GM12878 (cell line): Measurements from ENCODE around the gene PRKCB. TPM values are rescaled to one million over a fixed set of nuclear protein-coding genes. Genes with fewer than 3 reads are reported as not detected.

Experiments used
- CHD4 ChIP-seq: fragments of 200-600 bp; sonication (generic); IDR thresholded peaks from 2 replicates; pipeline ENCODE4 v1.6.1; 2016; ENCODE audit warnings: mild to moderate bottlenecking
- E2F8 ChIP-seq: fragments of 450-650 bp; IDR thresholded peaks from 2 replicates; pipeline ENCODE4 v1.6.1; 2018; ENCODE audit warnings: mild to moderate bottlenecking, low read depth, moderate library complexity; ENCODE audit not compliant: partially characterized antibody
- EZH2 ChIP-seq: IDR thresholded peaks from 2 replicates; pipeline ENCODE4 v1.6.1; 2012; ENCODE audit warnings: low read depth, mild to moderate bottlenecking, control low read depth, inconsistent platforms, low read length, borderline replicate concordance; ENCODE audit not compliant: control insufficient read depth
- GATAD2B ChIP-seq: fragments of 450-650 bp; conservative IDR thresholded peaks from 2 replicates; pipeline ENCODE4 v1.6.1; 2017; ENCODE audit warnings: low read depth, mild to moderate bottlenecking, moderate library complexity
- PBX3 ChIP-seq: IDR thresholded peaks from 2 replicates; pipeline ENCODE4 v1.6.1; 2011; ENCODE audit warnings: mild to moderate bottlenecking, low read depth, low read length, moderate library complexity; ENCODE audit not compliant: insufficient replicate concordance
- RBBP5 ChIP-seq: fragments of 200-600 bp; sonication (generic); conservative IDR thresholded peaks from 2 replicates; pipeline ENCODE4 v1.6.1; 2016
- SREBF2 ChIP-seq: IDR thresholded peaks from 2 replicates; pipeline ENCODE4 v1.6.1; 2012; ENCODE audit warnings: mild to moderate bottlenecking, low read length
- polyA plus RNA-seq, 11 experiments: library from polyadenylated mRNA; depleted of rRNA in 4 of 11; unstranded in 6 of 11; stranded (reverse) in 5 of 11; fragments of >200 nt; fragmentation: Nextera tagmentation in 4 of 11; fragmentation: Illumina TruSeq in 1 of 11; extraction: Ambion mirVana in 4 of 11; extraction: Trizol in 1 of 11; gene quantifications; 1 replicate in 1 of 11; 2 replicates in 10 of 11; pipeline versions ENCODE4 v1.2.1 to v1.2.3, GENCODE V29; 2011 to 2016; ENCODE audit warnings: inconsistent platforms in 2 of 11, missing spikeins in 2 of 11, low read depth in 1 of 11
- total RNA-seq, 4 experiments: library from RNA; depleted of rRNA in 3 of 4; stranded (reverse); fragments of >200 nt in 3 of 4; fragmentation: Illumina TruSeq in 1 of 4; extraction: Trizol in 1 of 4; gene quantifications; 2 replicates each; pipeline versions ENCODE4 v1.2.1 to v1.2.3, GENCODE V29; 2013 to 2021
- TF ChIP-seq, protein P1 (sequence below): fragments of 450-650 bp; conservative IDR thresholded peaks from 2 replicates; pipeline ENCODE4 v1.6.1; 2017; ENCODE audit warnings: mild to moderate bottlenecking, moderate library complexity
- TF ChIP-seq, protein P2 (sequence below): fragments of 450-650 bp; IDR thresholded peaks from 2 replicates; pipeline ENCODE4 v1.6.1; 2016; ENCODE audit warnings: mild to moderate bottlenecking, moderate library complexity, borderline replicate concordance
- TF ChIP-seq, protein P3 (sequence below): IDR thresholded peaks from 2 replicates; pipeline ENCODE4 v1.6.1; 2012; ENCODE audit warnings: improper control_type of control experiment, low read depth, low read length; ENCODE audit not compliant: insufficient replicate concordance
- TF ChIP-seq, protein P4 (sequence below): IDR thresholded peaks from 2 replicates; pipeline ENCODE4 v1.6.1; 2012; ENCODE audit warnings: low read depth, low read length, improper control_type of control experiment

Gene PRKCB
- total and polyA plus RNA-seq, 10 of the 15 experiments (the other 5 are each of a cell fraction or from before 2014, with no cell fraction given): 21.4 to 158 (median 97.3) TPM

GRCh38 chr16:24116046-24116776 is 280.4 kb downstream of the PRKCB start (continued):
- no peak for TF ChIP-seq PBX3
- TF ChIP-seq, protein P1, sequence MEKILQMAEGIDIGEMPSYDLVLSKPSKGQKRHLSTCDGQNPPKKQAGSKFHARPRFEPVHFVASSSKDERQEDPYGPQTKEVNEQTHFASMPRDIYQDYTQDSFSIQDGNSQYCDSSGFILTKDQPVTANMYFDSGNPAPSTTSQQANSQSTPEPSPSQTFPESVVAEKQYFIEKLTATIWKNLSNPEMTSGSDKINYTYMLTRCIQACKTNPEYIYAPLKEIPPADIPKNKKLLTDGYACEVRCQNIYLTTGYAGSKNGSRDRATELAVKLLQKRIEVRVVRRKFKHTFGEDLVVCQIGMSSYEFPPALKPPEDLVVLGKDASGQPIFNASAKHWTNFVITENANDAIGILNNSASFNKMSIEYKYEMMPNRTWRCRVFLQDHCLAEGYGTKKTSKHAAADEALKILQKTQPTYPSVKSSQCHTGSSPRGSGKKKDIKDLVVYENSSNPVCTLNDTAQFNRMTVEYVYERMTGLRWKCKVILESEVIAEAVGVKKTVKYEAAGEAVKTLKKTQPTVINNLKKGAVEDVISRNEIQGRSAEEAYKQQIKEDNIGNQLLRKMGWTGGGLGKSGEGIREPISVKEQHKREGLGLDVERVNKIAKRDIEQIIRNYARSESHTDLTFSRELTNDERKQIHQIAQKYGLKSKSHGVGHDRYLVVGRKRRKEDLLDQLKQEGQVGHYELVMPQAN: no peak
- TF ChIP-seq RBBP5: no peak
- no peak for TF ChIP-seq E2F8
- TF ChIP-seq EZH2: no peak
- no peak for TF ChIP-seq CHD4
- TF ChIP-seq, protein P2, sequence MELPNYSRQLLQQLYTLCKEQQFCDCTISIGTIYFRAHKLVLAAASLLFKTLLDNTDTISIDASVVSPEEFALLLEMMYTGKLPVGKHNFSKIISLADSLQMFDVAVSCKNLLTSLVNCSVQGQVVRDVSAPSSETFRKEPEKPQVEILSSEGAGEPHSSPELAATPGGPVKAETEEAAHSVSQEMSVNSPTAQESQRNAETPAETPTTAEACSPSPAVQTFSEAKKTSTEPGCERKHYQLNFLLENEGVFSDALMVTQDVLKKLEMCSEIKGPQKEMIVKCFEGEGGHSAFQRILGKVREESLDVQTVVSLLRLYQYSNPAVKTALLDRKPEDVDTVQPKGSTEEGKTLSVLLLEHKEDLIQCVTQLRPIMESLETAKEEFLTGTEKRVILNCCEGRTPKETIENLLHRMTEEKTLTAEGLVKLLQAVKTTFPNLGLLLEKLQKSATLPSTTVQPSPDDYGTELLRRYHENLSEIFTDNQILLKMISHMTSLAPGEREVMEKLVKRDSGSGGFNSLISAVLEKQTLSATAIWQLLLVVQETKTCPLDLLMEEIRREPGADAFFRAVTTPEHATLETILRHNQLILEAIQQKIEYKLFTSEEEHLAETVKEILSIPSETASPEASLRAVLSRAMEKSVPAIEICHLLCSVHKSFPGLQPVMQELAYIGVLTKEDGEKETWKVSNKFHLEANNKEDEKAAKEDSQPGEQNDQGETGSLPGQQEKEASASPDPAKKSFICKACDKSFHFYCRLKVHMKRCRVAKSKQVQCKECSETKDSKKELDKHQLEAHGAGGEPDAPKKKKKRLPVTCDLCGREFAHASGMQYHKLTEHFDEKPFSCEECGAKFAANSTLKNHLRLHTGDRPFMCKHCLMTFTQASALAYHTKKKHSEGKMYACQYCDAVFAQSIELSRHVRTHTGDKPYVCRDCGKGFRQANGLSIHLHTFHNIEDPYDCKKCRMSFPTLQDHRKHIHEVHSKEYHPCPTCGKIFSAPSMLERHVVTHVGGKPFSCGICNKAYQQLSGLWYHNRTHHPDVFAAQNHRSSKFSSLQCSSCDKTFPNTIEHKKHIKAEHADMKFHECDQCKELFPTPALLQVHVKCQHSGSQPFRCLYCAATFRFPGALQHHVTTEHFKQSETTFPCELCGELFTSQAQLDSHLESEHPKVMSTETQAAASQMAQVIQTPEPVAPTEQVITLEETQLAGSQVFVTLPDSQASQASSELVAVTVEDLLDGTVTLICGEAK: no peak
- TF ChIP-seq SREBF2: no peak
- TF ChIP-seq GATAD2B: no peak
- TF ChIP-seq, protein P3, sequence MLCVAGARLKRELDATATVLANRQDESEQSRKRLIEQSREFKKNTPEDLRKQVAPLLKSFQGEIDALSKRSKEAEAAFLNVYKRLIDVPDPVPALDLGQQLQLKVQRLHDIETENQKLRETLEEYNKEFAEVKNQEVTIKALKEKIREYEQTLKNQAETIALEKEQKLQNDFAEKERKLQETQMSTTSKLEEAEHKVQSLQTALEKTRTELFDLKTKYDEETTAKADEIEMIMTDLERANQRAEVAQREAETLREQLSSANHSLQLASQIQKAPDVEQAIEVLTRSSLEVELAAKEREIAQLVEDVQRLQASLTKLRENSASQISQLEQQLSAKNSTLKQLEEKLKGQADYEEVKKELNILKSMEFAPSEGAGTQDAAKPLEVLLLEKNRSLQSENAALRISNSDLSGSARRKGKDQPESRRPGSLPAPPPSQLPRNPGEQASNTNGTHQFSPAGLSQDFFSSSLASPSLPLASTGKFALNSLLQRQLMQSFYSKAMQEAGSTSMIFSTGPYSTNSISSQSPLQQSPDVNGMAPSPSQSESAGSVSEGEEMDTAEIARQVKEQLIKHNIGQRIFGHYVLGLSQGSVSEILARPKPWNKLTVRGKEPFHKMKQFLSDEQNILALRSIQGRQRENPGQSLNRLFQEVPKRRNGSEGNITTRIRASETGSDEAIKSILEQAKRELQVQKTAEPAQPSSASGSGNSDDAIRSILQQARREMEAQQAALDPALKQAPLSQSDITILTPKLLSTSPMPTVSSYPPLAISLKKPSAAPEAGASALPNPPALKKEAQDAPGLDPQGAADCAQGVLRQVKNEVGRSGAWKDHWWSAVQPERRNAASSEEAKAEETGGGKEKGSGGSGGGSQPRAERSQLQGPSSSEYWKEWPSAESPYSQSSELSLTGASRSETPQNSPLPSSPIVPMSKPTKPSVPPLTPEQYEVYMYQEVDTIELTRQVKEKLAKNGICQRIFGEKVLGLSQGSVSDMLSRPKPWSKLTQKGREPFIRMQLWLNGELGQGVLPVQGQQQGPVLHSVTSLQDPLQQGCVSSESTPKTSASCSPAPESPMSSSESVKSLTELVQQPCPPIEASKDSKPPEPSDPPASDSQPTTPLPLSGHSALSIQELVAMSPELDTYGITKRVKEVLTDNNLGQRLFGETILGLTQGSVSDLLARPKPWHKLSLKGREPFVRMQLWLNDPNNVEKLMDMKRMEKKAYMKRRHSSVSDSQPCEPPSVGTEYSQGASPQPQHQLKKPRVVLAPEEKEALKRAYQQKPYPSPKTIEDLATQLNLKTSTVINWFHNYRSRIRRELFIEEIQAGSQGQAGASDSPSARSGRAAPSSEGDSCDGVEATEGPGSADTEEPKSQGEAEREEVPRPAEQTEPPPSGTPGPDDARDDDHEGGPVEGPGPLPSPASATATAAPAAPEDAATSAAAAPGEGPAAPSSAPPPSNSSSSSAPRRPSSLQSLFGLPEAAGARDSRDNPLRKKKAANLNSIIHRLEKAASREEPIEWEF: no peak
- TF ChIP-seq, protein P4, sequence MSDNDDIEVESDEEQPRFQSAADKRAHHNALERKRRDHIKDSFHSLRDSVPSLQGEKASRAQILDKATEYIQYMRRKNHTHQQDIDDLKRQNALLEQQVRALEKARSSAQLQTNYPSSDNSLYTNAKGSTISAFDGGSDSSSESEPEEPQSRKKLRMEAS: no peak
